22Rv1 (cell line): Measurements from ENCODE around the gene INPP5A.

ENCODE experiments used
- ZFX ChIP-seq: fragments of 450-650 bp; IDR thresholded peaks from 2 replicates; pipeline ENCODE4 v1.6.1; 2017; ENCODE audit warnings: antibody characterized with exemption, borderline replicate concordance
- TF ChIP-seq, protein P1 (sequence below): fragments of 450-650 bp; IDR thresholded peaks from 2 replicates; pipeline ENCODE4 v1.5.1; 2017; ENCODE audit warnings: mild to moderate bottlenecking

- TF ChIP-seq, protein P1, sequence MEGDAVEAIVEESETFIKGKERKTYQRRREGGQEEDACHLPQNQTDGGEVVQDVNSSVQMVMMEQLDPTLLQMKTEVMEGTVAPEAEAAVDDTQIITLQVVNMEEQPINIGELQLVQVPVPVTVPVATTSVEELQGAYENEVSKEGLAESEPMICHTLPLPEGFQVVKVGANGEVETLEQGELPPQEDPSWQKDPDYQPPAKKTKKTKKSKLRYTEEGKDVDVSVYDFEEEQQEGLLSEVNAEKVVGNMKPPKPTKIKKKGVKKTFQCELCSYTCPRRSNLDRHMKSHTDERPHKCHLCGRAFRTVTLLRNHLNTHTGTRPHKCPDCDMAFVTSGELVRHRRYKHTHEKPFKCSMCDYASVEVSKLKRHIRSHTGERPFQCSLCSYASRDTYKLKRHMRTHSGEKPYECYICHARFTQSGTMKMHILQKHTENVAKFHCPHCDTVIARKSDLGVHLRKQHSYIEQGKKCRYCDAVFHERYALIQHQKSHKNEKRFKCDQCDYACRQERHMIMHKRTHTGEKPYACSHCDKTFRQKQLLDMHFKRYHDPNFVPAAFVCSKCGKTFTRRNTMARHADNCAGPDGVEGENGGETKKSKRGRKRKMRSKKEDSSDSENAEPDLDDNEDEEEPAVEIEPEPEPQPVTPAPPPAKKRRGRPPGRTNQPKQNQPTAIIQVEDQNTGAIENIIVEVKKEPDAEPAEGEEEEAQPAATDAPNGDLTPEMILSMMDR: no peak
- TF ChIP-seq ZFX: no peak
Measured at GRCh38 chr10:132546567-132547420, 9.2 kb downstream of the INPP5A start.
